IPS-18c (cell line): ENCODE data around the gene SHF.

Experiments
- H3K4me3 ChIP-seq: 2 replicates; pipeline ENCODE4 v1.7.0; 2013; ENCODE audit warnings: low read depth, mild to moderate bottlenecking, low read length, moderate library complexity; ENCODE audit not compliant: insufficient read depth
- H3K9me3 ChIP-seq: one replicate; pipeline ENCODE4 v1.6.1; 2013; ENCODE audit warnings: mild to moderate bottlenecking, low read length, moderate library complexity; ENCODE audit not compliant: control insufficient read depth, insufficient read depth

Gene SHF

GRCh38 chr15:45126535-45127158 lies 61.1 kb downstream of the SHF start:
- Histone ChIP-seq H3K9me3 (no peaks in the 10 kb centered on the region), H3K4me3 (no peak overlapping the region)

- Histone ChIP-seq H3K9me3 (no peaks in the 10 kb centered on the region), H3K4me3 (no peak overlapping the region)
Observed at GRCh38 chr15:45123397-45123796, 64.4 kb downstream of the SHF start.

GRCh38 chr15:45122719-45123118 lies 65.0 kb downstream of the SHF start:
- H3K9me3 ChIP-seq: no peaks in the 10 kb centered on the region
- no peak overlapping the region for H3K4me3 ChIP-seq

- Histone ChIP-seq H3K4me3 (no peak overlapping the region), H3K9me3 (no peaks in the 10 kb centered on the region)
Observed at GRCh38 chr15:45121706-45122417, 65.9 kb downstream of the SHF start.

GRCh38 chr15:45121020-45121419 lies 66.7 kb downstream of the SHF start:
- H3K4me3 ChIP-seq: no peak overlapping the region
- peaks cover 3% of the 10 kb centered on the region for H3K9me3 ChIP-seq

- Histone ChIP-seq H3K4me3 (no peak overlapping the region), H3K9me3 (peaks cover 3% of the 10 kb centered on the region)
Observed at GRCh38 chr15:45120081-45120972, 67.4 kb downstream of the SHF start.

- no peak overlapping the region for H3K4me3 ChIP-seq
- H3K9me3 ChIP-seq: peaks cover 3% of the 10 kb centered on the region
Observed at GRCh38 chr15:45118996-45119395, 68.8 kb downstream of the SHF start.

GRCh38 chr15:45118131-45118588 lies 69.6 kb downstream of the SHF start:
- H3K9me3 ChIP-seq: peaks cover 3% of the 10 kb centered on the region

GRCh38 chr15:45117308-45118130 lies 70.2 kb downstream of the SHF start:
- peak overlapping the region; percentile 29 for H3K4me3 ChIP-seq
- H3K9me3 ChIP-seq: peaks cover 3% of the 10 kb centered on the region

More at GRCh38 chr15:45118131-45118588, 69.6 kb downstream of the SHF start:
- H3K4me3 ChIP-seq: no peak overlapping the region; the same call in 1 of the 2 replicates
